Measurements from ENCODE around the gene SLC13A3. TPM values are rescaled to one million over a fixed set of nuclear protein-coding genes. Genes with fewer than 3 reads are reported as not detected.

Gene SLC13A3
- total RNA-seq, 1 donor from 2014 or later: 7.4 TPM

DNA sequence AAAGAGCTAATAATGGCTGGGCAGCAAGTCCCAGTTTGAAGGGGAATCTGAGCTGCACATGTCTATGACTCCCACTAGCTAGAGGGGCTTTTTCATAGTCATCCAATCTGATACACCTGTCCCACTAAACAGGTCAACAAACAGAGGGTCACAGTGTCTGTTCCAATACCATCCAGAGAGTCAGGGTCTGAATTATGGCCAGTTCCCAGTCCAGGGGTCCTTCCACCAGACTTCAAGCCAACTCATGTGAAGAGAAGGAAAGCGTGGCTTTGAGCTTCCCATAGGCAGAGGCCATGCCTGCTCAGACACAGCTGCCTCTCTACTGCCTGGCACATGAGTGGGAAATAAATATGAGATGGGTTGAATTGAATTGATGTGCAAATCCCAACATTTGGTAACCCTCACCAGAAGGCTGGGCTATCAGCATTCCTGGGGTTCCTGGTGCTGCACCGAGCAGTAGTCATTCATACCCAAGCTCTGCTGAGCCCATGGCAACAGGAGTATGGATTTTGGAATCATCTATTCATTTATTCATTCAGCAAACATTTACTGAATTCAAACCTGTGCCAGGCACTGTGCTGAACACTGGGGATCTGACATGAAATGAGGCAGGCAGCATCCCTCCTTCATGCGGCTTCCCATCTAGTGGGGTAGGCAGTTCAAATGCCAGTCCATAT is 20.7 kb upstream of the SLC13A3 start:
- no peak overlapping the region for H3K4me3 Mint-ChIP-seq
- no peak overlapping the region for H3K27ac Mint-ChIP-seq
- H4K20me1 ChIP-seq (ENCODE audit: low read depth): no peaks in the 10 kb centered on the region
- H3K9me3 Mint-ChIP-seq: peaks cover 17% of the 10 kb centered on the region
- no peak overlapping the region for H3K4me2 ChIP-seq
- H3K4me1 ChIP-seq: peaks cover 10% of the 10 kb centered on the region
- no peak overlapping the region for H3K9ac ChIP-seq
- H3K27ac ChIP-seq: no peak overlapping the region
- DNase-seq (ENCODE audit: low spot score): no peak
- no peak overlapping the region for H3K4me3 ChIP-seq
- peaks cover 17% of the 10 kb centered on the region for H3K36me3 Mint-ChIP-seq
- TF ChIP-seq EZH2phosphoT487 (IDR thresholded peaks at IDR 0.05) (no peak), EZH2 (IDR thresholded peaks at IDR 0.05) (no peak)
- TF ChIP-seq, protein P1, sequence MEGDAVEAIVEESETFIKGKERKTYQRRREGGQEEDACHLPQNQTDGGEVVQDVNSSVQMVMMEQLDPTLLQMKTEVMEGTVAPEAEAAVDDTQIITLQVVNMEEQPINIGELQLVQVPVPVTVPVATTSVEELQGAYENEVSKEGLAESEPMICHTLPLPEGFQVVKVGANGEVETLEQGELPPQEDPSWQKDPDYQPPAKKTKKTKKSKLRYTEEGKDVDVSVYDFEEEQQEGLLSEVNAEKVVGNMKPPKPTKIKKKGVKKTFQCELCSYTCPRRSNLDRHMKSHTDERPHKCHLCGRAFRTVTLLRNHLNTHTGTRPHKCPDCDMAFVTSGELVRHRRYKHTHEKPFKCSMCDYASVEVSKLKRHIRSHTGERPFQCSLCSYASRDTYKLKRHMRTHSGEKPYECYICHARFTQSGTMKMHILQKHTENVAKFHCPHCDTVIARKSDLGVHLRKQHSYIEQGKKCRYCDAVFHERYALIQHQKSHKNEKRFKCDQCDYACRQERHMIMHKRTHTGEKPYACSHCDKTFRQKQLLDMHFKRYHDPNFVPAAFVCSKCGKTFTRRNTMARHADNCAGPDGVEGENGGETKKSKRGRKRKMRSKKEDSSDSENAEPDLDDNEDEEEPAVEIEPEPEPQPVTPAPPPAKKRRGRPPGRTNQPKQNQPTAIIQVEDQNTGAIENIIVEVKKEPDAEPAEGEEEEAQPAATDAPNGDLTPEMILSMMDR (IDR thresholded peaks at IDR 0.05): no peak
- H3K4me1 Mint-ChIP-seq: peaks cover 23% of the 10 kb centered on the region
- no peaks in the 10 kb centered on the region for H3K79me2 ChIP-seq (ENCODE audit: low read depth)
- no peaks in the 10 kb centered on the region for H3K27me3 ChIP-seq
- no peaks in the 10 kb centered on the region for H3K9me3 ChIP-seq (ENCODE audit: low read depth)
- H3F3A ChIP-seq (ENCODE audit: low read depth): peaks cover 5% of the 10 kb centered on the region
- H3K27me3 Mint-ChIP-seq (ENCODE audit: insufficient read depth, low read depth): peaks cover 6% of the 10 kb centered on the region
- H3K36me3 ChIP-seq: no peaks in the 10 kb centered on the region
- H2AFZ ChIP-seq (replicated peaks): no peak overlapping the region

DNA sequence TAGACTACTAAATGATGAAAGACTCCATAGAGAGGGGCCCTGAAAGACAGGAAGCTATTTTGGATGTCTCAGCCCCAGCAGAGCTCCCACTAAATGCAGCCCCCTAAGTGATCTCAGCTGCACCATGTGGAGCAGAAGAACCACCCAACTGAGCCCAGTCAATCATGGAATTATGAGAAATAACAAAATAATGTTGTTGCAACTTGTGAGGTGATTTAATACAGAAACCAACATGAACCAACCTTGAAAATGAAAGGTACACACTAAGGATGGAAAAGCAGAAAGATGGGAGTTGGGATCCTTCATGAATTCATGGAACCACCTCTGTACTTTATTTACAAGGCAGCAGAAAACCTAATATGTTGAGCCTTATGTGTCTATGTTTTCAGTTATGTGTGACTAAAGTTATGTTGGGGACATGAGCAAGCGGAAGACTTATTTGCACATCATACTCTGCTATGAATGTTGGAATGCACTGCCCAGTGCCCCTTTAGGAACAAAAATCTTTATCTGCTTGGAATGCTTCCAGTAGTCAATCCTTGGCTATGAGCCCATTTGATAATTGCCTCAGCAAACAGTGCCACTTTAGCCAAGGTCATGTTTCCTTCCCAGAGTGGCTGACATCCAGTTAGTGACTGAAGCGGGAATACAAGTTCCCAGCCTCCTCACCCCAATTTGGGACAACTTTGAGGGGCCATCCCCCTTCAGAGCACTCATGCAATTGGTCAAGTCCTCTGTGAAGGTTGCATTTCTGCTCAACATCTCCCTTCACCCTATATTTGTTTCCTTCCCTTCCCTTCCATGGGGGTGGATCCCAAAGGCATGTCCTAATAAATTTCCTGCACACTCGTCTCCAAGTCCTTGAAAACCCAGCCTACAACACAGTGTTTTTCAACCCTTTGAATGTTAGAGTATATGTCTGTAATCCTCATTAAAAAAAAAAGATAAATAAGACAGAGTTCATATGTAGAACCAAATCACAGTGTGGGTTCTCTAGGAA is 19.6 kb upstream of the SLC13A3 start:
- no peaks in the 10 kb centered on the region for H4K20me1 ChIP-seq (ENCODE audit: low read depth)
- no peak overlapping the region for H3K4me3 ChIP-seq
- H3K27me3 ChIP-seq: no peaks in the 10 kb centered on the region
- H2AFZ ChIP-seq (replicated peaks): no peak overlapping the region
- H3K27me3 Mint-ChIP-seq (ENCODE audit: insufficient read depth, low read depth): peaks cover 4% of the 10 kb centered on the region
- H3K4me1 Mint-ChIP-seq: peaks cover 19% of the 10 kb centered on the region
- no peak overlapping the region for H3K27ac ChIP-seq
- H3K79me2 ChIP-seq (ENCODE audit: low read depth): no peaks in the 10 kb centered on the region
- TF ChIP-seq, protein P1 (IDR thresholded peaks at IDR 0.05): no peak
- TF ChIP-seq EZH2phosphoT487 (IDR thresholded peaks at IDR 0.05) (no peak), EZH2 (IDR thresholded peaks at IDR 0.05) (no peak)
- no peak for DNase-seq (ENCODE audit: low spot score)
- H3K4me2 ChIP-seq: no peak overlapping the region
- no peaks in the 10 kb centered on the region for H3K36me3 ChIP-seq
- H3K9me3 Mint-ChIP-seq: peaks cover 17% of the 10 kb centered on the region
- H3K9me3 ChIP-seq (ENCODE audit: low read depth): no peaks in the 10 kb centered on the region
- peaks cover 5% of the 10 kb centered on the region for H3F3A ChIP-seq (ENCODE audit: low read depth)
- peaks cover 10% of the 10 kb centered on the region for H3K4me1 ChIP-seq
- no peak overlapping the region for H3K9ac ChIP-seq
- H3K4me3 Mint-ChIP-seq: no peak overlapping the region
- H3K27ac Mint-ChIP-seq: no peak overlapping the region
- H3K36me3 Mint-ChIP-seq: peaks cover 17% of the 10 kb centered on the region

DNA sequence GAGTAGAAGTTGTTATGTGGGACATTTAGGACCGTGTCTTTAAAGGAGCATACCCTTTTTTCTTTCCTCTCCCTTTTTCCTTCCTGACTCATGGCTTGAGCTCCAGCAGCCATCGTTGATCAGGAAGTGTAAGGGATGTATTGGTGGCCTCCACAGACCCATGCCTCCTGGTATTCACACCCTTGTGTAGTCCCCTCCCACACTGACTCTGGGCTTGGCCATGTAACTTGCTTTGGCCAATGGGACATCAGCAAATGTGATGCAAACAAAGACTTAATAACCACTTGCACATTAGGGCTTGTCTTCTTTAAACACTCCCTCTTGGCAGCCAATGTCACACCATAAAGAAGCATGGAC is 18.9 kb upstream of the SLC13A3 start:
- H3K4me3 Mint-ChIP-seq: no peak overlapping the region
- no peak overlapping the region for H3K27ac Mint-ChIP-seq
- TF ChIP-seq, protein P1 (IDR thresholded peaks at IDR 0.05): no peak
- H3K4me3 ChIP-seq: no peak overlapping the region
- H3F3A ChIP-seq (ENCODE audit: low read depth): peaks cover 5% of the 10 kb centered on the region
- peaks cover 17% of the 10 kb centered on the region for H3K36me3 Mint-ChIP-seq
- no peak overlapping the region for H2AFZ ChIP-seq (replicated peaks)
- no peaks in the 10 kb centered on the region for H3K79me2 ChIP-seq (ENCODE audit: low read depth)
- DNase-seq (ENCODE audit: low spot score): no peak
- H3K36me3 ChIP-seq: no peaks in the 10 kb centered on the region
- no peaks in the 10 kb centered on the region for H3K27me3 ChIP-seq
- peaks cover 19% of the 10 kb centered on the region for H3K4me1 Mint-ChIP-seq
- H3K9me3 Mint-ChIP-seq: peaks cover 17% of the 10 kb centered on the region
- no peak overlapping the region for H3K4me2 ChIP-seq
- H3K27ac ChIP-seq: no peak overlapping the region
- no peak overlapping the region for H3K9ac ChIP-seq
- H3K4me1 ChIP-seq: peaks cover 10% of the 10 kb centered on the region
- no peaks in the 10 kb centered on the region for H4K20me1 ChIP-seq (ENCODE audit: low read depth)
- H3K27me3 Mint-ChIP-seq (ENCODE audit: insufficient read depth, low read depth): peaks cover 3% of the 10 kb centered on the region
- H3K9me3 ChIP-seq (ENCODE audit: low read depth): no peaks in the 10 kb centered on the region

All from neural progenitor cell (in vitro differentiated cells).